Mesenchymal stem cell (in vitro differentiated cells and primary cell): ENCODE results near the gene RNF126.
"Not testable (repeated sequence)": the region's sequence is repeated elsewhere in the genome, so short reads cannot be mapped to it uniquely, and the experiment has no call there.

ENCODE experiments used
- DNase-seq: peaks from one replicate; pipeline ENCODE4 v3.0.0-alpha.2; 2013
- H2AFZ ChIP-seq: one replicate; pipeline ENCODE4 v1.6.1; 2013; ENCODE audit warnings: low read depth, mild to moderate bottlenecking, control low read depth, inconsistent platforms, low read length, moderate library complexity
- H2AK5ac ChIP-seq: 2 replicates; pipeline ENCODE4 v1.6.1; 2013; ENCODE audit warnings: low read length, moderate library complexity, mild to moderate bottlenecking, inconsistent platforms; ENCODE audit not compliant: severe bottlenecking
- H2BK120ac ChIP-seq: one replicate; pipeline ENCODE4 v1.6.1; 2013; ENCODE audit warnings: low read depth, mild to moderate bottlenecking, inconsistent platforms, low read length, moderate library complexity
- H2BK12ac ChIP-seq, 2 experiments: one replicate each; pipeline ENCODE4 v1.6.1; 2013; ENCODE audit warnings: inconsistent platforms in 2 of 2, low read length in 2 of 2, mild to moderate bottlenecking in 2 of 2, moderate library complexity in 2 of 2, control low read depth in 1 of 2
- H2BK15ac ChIP-seq: one replicate; pipeline ENCODE4 v1.6.1; 2013; ENCODE audit warnings: mild to moderate bottlenecking, low read depth, inconsistent platforms; ENCODE audit not compliant: poor library complexity, severe bottlenecking
- H2BK5ac ChIP-seq: 2 replicates; pipeline ENCODE4 v1.6.1; 2013; ENCODE audit warnings: low read depth, mild to moderate bottlenecking, low read length, control low read depth, inconsistent platforms; ENCODE audit not compliant: poor library complexity, severe bottlenecking
- H3K14ac ChIP-seq, 2 experiments: one replicate each; pipeline ENCODE4 v1.6.1; 2013; ENCODE audit warnings: inconsistent platforms in 2 of 2, low read length in 2 of 2, control low read depth in 1 of 2, mild to moderate bottlenecking in 1 of 2, moderate library complexity in 1 of 2
- H3K18ac ChIP-seq, 2 experiments: one replicate each; pipeline ENCODE4 v1.6.1; 2013; ENCODE audit warnings: inconsistent platforms in 2 of 2, low read length in 2 of 2, control low read depth in 1 of 2, low read depth in 1 of 2, mild to moderate bottlenecking in 1 of 2
- H3K23ac ChIP-seq, 2 experiments: one replicate each; pipeline ENCODE4 v1.6.1; 2013; ENCODE audit warnings: inconsistent platforms in 2 of 2, low read length in 2 of 2, mild to moderate bottlenecking in 2 of 2, moderate library complexity in 2 of 2, control low read depth in 1 of 2
- H3K27ac ChIP-seq: 2 replicates; pipeline ENCODE4 v1.5.1; 2013; ENCODE audit warnings: mild to moderate bottlenecking, moderate library complexity, low read length, control low read depth, inconsistent platforms; ENCODE audit not compliant: poor library complexity, severe bottlenecking
- H3K27me3 ChIP-seq, 2 experiments: 2 replicates each; pipeline versions ENCODE4 v1.6.1 to v1.7.0; 2013; ENCODE audit warnings: low read length in 2 of 2, mild to moderate bottlenecking in 2 of 2, moderate library complexity in 2 of 2, control low read depth in 1 of 2, inconsistent platforms in 1 of 2; ENCODE audit not compliant: control insufficient read depth in 1 of 2, insufficient read depth in 1 of 2
- H3K36me3 ChIP-seq, 2 experiments: 2 replicates each; pipeline versions ENCODE4 v1.6.1 to v1.7.0; 2013; ENCODE audit warnings: low read length in 2 of 2, control low read depth in 1 of 2, inconsistent platforms in 1 of 2, low read depth in 1 of 2, mild to moderate bottlenecking in 1 of 2; ENCODE audit not compliant: insufficient read depth in 2 of 2, control insufficient read depth in 1 of 2
- H3K4ac ChIP-seq, 2 experiments: one replicate each; pipeline ENCODE4 v1.6.1; 2013; ENCODE audit warnings: inconsistent platforms in 2 of 2, low read length in 2 of 2, mild to moderate bottlenecking in 2 of 2, moderate library complexity in 2 of 2, control low read depth in 1 of 2, low read depth in 1 of 2
- H3K4me1 ChIP-seq: 2 replicates; pipeline ENCODE4 v1.6.1; 2013; ENCODE audit warnings: low read depth, low read length, control low read depth; ENCODE audit not compliant: control insufficient read depth, insufficient read depth
- H3K4me2 ChIP-seq: 2 replicates; pipeline ENCODE4 v1.6.1; 2013; ENCODE audit warnings: low read length, mild to moderate bottlenecking, inconsistent platforms; ENCODE audit not compliant: poor library complexity, severe bottlenecking
- H3K4me3 ChIP-seq, 2 experiments: 2 replicates each; pipeline versions ENCODE4 v1.5.1 to v1.7.0; 2013; ENCODE audit warnings: low read length in 2 of 2, mild to moderate bottlenecking in 2 of 2, control low read depth in 1 of 2, low read depth in 1 of 2; ENCODE audit not compliant: insufficient read depth in 1 of 2
- H3K79me1 ChIP-seq: replicated peaks from 2 replicates; pipeline ENCODE4 v1.6.1; 2013; ENCODE audit warnings: mild to moderate bottlenecking, control low read depth, low read length, inconsistent platforms; ENCODE audit not compliant: poor library complexity, severe bottlenecking
- H3K9ac ChIP-seq: 2 replicates; pipeline ENCODE4 v1.7.0; 2013; ENCODE audit warnings: mild to moderate bottlenecking, low read length, moderate library complexity
- H3K9me3 ChIP-seq: 2 replicates; pipeline ENCODE4 v1.7.0; 2013; ENCODE audit warnings: mild to moderate bottlenecking, low read length; ENCODE audit not compliant: control insufficient read depth
- H4K8ac ChIP-seq: one replicate; pipeline ENCODE4 v1.6.1; 2013; ENCODE audit warnings: inconsistent platforms, mild to moderate bottlenecking, low read length, moderate library complexity
- H4K91ac ChIP-seq: one replicate; pipeline ENCODE4 v1.6.1; 2013; ENCODE audit warnings: mild to moderate bottlenecking, low read length, inconsistent platforms
- WGBS: methylation state at CpG from one replicate; pipeline ENCODE4 v1.1.7; 2013; ENCODE audit warnings: mixed read lengths; 5-methylcytosine and 5-hydroxymethylcytosine counted together

Gene RNF126

GRCh38 chr19:666985-667573 lies 4.1 kb upstream of the RNF126 start:
- not testable (repeated sequence) for H3K36me3 ChIP-seq, H3K9ac ChIP-seq, H3K79me1 ChIP-seq, H3K27ac ChIP-seq, H2BK15ac ChIP-seq, H3K14ac ChIP-seq, H3K18ac ChIP-seq, DNase-seq, H2AK5ac ChIP-seq, H2BK5ac ChIP-seq, H4K91ac ChIP-seq, H4K8ac ChIP-seq, H3K4me2 ChIP-seq, H3K23ac ChIP-seq, H2AFZ ChIP-seq, H2BK12ac ChIP-seq, H3K9me3 ChIP-seq, H3K4me3 ChIP-seq, H3K27me3 ChIP-seq, H2BK120ac ChIP-seq, H3K4ac ChIP-seq
- 85% methylated on average over 33 of the region's 38 CpGs for WGBS
- H3K4me1 ChIP-seq, result peaks cover 11% of the 10 kb centered on the region

DNA sequence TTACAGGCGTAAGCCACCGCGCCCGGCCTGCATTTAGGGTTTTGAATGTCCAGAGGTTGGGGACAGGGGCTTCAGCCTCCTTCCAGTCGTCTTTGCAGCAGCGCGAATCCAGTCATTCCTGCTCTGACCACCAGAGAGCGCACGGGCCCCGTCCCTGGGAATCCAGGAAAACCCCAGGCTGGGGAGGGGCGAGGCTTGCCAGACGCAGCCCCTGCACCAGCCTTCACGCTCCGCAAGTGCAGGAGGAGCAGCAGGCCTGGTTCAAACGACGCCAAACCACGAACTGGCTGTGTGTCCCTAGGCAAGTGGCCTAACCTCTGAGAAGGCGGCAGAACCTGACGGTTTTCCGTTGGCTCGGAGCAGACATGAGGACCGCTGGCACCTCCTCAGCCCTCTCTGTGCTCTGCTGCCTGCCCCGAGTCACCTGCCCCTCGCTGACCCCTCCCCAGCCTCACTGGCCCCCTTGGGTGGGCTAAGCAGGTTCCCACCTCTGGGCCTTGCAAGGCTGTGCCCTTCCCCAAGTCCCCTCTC lies 2.0 kb upstream of the RNF126 start:
- Histone ChIP-seq H3K9me3 (no peaks in the 10 kb centered on the region), H3K14ac (no peak overlapping the region), H3K4me1 (peaks cover 28% of the 10 kb centered on the region), H2BK5ac (no peak overlapping the region), H2AFZ (peak overlapping the region; percentile 11), H3K4me2 (peak overlapping the region; percentile 4), H3K36me3 (peaks cover 0 to 15% of the 10 kb centered on the region in 2 experiments), H2BK120ac (no peak overlapping the region), H3K4ac (no peak overlapping the region), H2BK15ac (no peak overlapping the region), H3K27me3 (no peaks in the 10 kb centered on the region), H4K8ac (peak overlapping the region; percentile 93), H3K79me1 (peaks cover 1% of the 10 kb centered on the region), H4K91ac (no peak overlapping the region), H3K4me3 (peak overlapping the region in 1 of 2 experiments; percentile 63), H3K9ac (peak overlapping the region; percentile 86), H3K18ac (peak overlapping the region in 1 of 2 experiments; percentile 5), H2AK5ac (no peak overlapping the region), H2BK12ac (peak overlapping the region in 1 of 2 experiments; percentile 16), H3K23ac (no peak overlapping the region), H3K27ac (no peak overlapping the region)
- peak; percentile 84 for DNase-seq
- 15% methylated on average over 24 of the region's 24 CpGs for WGBS

DNA sequence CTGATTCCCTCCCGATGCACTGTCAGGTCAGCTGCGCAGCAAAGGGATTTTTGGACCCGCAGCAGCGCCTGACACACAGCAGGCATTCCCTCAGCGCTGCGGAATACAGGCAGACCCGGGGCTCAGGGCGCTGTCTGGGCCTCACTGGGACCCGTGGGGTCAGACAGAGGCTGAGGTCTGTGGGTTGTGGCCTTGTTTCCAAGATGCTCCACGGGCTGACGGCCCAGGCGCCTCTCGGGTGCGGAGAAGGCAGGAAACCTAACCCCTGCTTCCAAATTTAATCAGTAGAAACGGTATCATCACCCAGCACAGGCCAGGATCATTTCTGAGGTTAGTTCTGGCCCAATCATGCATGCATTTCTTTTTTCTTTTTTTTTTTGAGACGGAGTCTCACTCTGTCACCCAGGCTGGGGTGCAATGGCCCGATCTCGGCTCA lies 686 bp upstream of the RNF126 start:
- H3K14ac ChIP-seq, result peak overlapping the region in 1 of 2 experiments; percentile 68
- H4K91ac ChIP-seq, result peak overlapping the region; percentile 97
- peaks cover 34% of the 10 kb centered on the region for H3K4me1 ChIP-seq
- peak overlapping the region; percentile 51 to 95 for H2BK12ac ChIP-seq
- no peaks in the 10 kb centered on the region for H3K9me3 ChIP-seq
- peak overlapping the region; percentile 59 for H3K4me2 ChIP-seq
- H3K4me3 ChIP-seq, result peak overlapping the region; percentile 48 to 78
- H4K8ac ChIP-seq, result peak overlapping the region; percentile 100
- H3K23ac ChIP-seq, result no peak overlapping the region
- H2AK5ac ChIP-seq, result peak overlapping the region; percentile 99
- H3K4ac ChIP-seq, result peak overlapping the region; percentile 97
- peak overlapping the region; percentile 90 for H2AFZ ChIP-seq
- H3K27ac ChIP-seq, result peak overlapping the region; percentile 67
- DNase-seq, result no peak
- no peaks in the 10 kb centered on the region for H3K27me3 ChIP-seq
- H2BK5ac ChIP-seq, result no peak overlapping the region
- peak overlapping the region; percentile 78 for H2BK15ac ChIP-seq
- H3K9ac ChIP-seq, result peak overlapping the region; percentile 86
- 87% methylated on average over 18 of the region's 18 CpGs for WGBS
- peaks cover 0 to 28% of the 10 kb centered on the region in 2 experiments for H3K36me3 ChIP-seq
- peak overlapping the region; percentile 95 to 97 for H3K18ac ChIP-seq
- H2BK120ac ChIP-seq, result no peak overlapping the region
- H3K79me1 ChIP-seq, result peaks cover 1% of the 10 kb centered on the region

GRCh38 chr19:662207-662961 lies 630 bp downstream of the RNF126 start:
- Histone ChIP-seq H3K27ac (no peak overlapping the region), H3K23ac (peak overlapping the region; percentile 75 to 82), H3K4ac (peak overlapping the region; percentile 76 to 90), H2AK5ac (no peak overlapping the region), H3K27me3 (no peaks in the 10 kb centered on the region), H3K4me1 (peaks cover 43% of the 10 kb centered on the region), H3K18ac (peak overlapping the region; percentile 91 to 95), H3K79me1 (peaks cover 1% of the 10 kb centered on the region), H3K14ac (peak overlapping the region; percentile 83 to 97), H3K9ac (peak overlapping the region; percentile 90), H2BK12ac (no peak overlapping the region), H2BK5ac (peak overlapping the region; percentile 50), H2AFZ (peak overlapping the region; percentile 84), H4K8ac (peak overlapping the region; percentile 91), H4K91ac (peak overlapping the region; percentile 87), H2BK15ac (peak overlapping the region; percentile 40), H3K9me3 (no peaks in the 10 kb centered on the region), H3K4me2 (peak overlapping the region; percentile 52), H2BK120ac (peak overlapping the region; percentile 64), H3K36me3 (peaks cover 0 to 41% of the 10 kb centered on the region in 2 experiments), H3K4me3 (peak overlapping the region; percentile 90 to 98)
- WGBS, result 1% methylated on average over 54 of the region's 81 CpGs
- DNase-seq, result peak; percentile 45
